Keratinocyte (primary cell): ENCODE data around the gene RAPGEF1.

Source experiments
- CTCF ChIP-seq, 3 experiments: IDR thresholded peaks in 1 of 3; conservative IDR thresholded peaks in 1 of 3; optimal IDR thresholded peaks in 1 of 3; 2 replicates in 2 of 3; 3 replicates in 1 of 3; pipeline versions ENCODE3 to v1.5.1; 2011; ENCODE audit warnings: low read length in 3 of 3, mild to moderate bottlenecking in 3 of 3, moderate library complexity in 2 of 3, control low read depth in 1 of 3, inconsistent platforms in 1 of 3; ENCODE audit not compliant: insufficient read depth in 2 of 3; ENCODE audit errors: extremely low read depth in 1 of 3
- EZH2 ChIP-seq: IDR thresholded peaks from one replicate; pipeline ENCODE4 v1.6.1; 2012; ENCODE audit warnings: inconsistent platforms, mild to moderate bottlenecking, low read length, moderate library complexity

DNA sequence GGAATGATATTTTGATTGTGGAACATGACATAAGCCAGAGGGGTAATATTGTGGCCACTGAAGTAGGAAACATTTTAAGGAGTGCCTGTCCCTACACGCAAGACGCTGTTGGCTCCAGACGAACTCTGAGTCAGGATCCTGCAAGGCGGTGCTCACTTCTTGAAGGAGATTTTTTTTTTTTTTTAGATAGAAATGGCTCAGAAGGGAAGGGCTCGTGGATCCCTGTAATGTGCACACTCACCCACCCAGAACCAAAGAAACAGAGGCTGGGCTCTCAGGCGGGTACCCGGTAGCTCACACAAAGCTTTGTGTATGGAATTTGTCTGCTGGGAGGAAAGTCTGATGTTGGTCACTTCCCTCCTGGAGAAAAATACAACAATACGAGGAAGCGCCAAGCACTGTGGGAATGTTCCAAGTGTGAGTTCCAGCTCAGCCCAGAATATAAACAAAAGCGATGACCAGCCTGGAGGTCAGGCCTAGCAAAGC, 25.7 kb downstream of the RAPGEF1 start:
- TF ChIP-seq CTCF (optimal IDR thresholded peaks at IDR 0.05 in 1 of 3, IDR thresholded peaks at IDR 0.05 in 1 of 3, conservative IDR thresholded peaks at IDR 0.05 in 1 of 3; ENCODE audit: extremely low read depth in 1 of 3, insufficient read depth in 2 of 3, low read length in 3 of 3) (no peak), EZH2 (no peak)
